Sigmoid colon (tissue), 7 donors: ENCODE results near the gene SPRY1. TPM values are rescaled to one million over a fixed set of nuclear protein-coding genes. Genes with fewer than 3 reads are reported as not detected.

ENCODE experiments used
- DNase-seq: peaks from one replicate; pipeline ENCODE4 v3.0.0-alpha.2; 2019
- H3K27ac ChIP-seq, 4 donors: fragments of 200-600 bp; sonication (generic); one replicate each; pipeline ENCODE4 v1.5.1; 2016 to 2019; ENCODE audit warnings: mild to moderate bottlenecking in 1 of 4
- H3K27me3 ChIP-seq, 3 donors: fragments of 200-600 bp; sonication (generic); one replicate each; pipeline ENCODE4 v1.5.1; 2019; ENCODE audit warnings: mild to moderate bottlenecking in 1 of 3
- H3K36me3 ChIP-seq, 4 donors: fragments of 200-600 bp; sonication (generic); one replicate each; pipeline ENCODE4 v1.5.1; 2016 to 2019
- H3K4me1 ChIP-seq, 4 donors: fragments of 200-600 bp; sonication (generic); one replicate each; pipeline ENCODE4 v1.5.1; 2017 to 2019
- H3K4me3 ChIP-seq, 4 donors: fragments of 200-600 bp; sonication (generic); one replicate each; pipeline ENCODE4 v1.5.1; 2017 to 2019; ENCODE audit warnings: mild to moderate bottlenecking in 2 of 4, moderate library complexity in 1 of 4
- H3K9me3 ChIP-seq, 4 donors: fragments of 200-600 bp in 3 of 4; sonication (generic) in 3 of 4; one replicate each; pipeline versions ENCODE4 v1.5.1 to v1.6.1; 2013 to 2019
- EP300 ChIP-seq, 4 donors: sonication (generic); formaldehyde crosslinking; IDR thresholded peaks; one replicate each; pipeline ENCODE4 v1.6.1; 2017; ENCODE audit warnings: antibody characterized with exemption in 4 of 4
- POLR2A ChIP-seq, 2 donors: fragments of 450-650 bp; IDR thresholded peaks; one replicate each; pipeline ENCODE4 v1.6.1; 2016; ENCODE audit warnings: antibody characterized with exemption in 2 of 2, mild to moderate bottlenecking in 2 of 2, moderate library complexity in 2 of 2
- POLR2AphosphoS5 ChIP-seq, 4 donors: sonication (generic); formaldehyde crosslinking; IDR thresholded peaks; one replicate each; pipeline ENCODE4 v1.6.1; 2017; ENCODE audit warnings: antibody characterized with exemption in 4 of 4
- WGBS, 2 donors: extraction: QIAGEN DNeasy Blood & Tissue Kit; methylation state at CpG; one replicate each; pipeline ENCODE4 v1.1.7; 2013; 5-methylcytosine and 5-hydroxymethylcytosine counted together
- intact Hi-C: fragments of 100-400 bp; cut with DNase I; formaldehyde crosslinking; loops from one replicate; pipeline ENCODE4 v1.15.1; 2023
- polyA plus RNA-seq, 3 donors: library from polyadenylated mRNA; stranded (reverse); fragments of 200-250 nt; gene quantifications; one replicate each; pipeline ENCODE4 v1.2.3, GENCODE V29; 2013
- total RNA-seq, 4 donors: library from RNA; depleted of rRNA; stranded (reverse); fragments of >200 nt; gene quantifications; one replicate each; pipeline ENCODE4 v1.1.0, GENCODE V29; 2016
- TF ChIP-seq, protein P1 (sequence below), 4 experiments: fragments of 450-650 bp in 3 of 4; fragments of 200-600 bp in 1 of 4; IDR thresholded peaks; one replicate each; pipeline ENCODE4 v1.5.1; 2016 to 2019; ENCODE audit warnings: antibody characterized with exemption in 4 of 4, mild to moderate bottlenecking in 3 of 4, moderate library complexity in 2 of 4
- donor health status: healthy with polysubstance abuse.
- donor health status: Bipolar disorder and iron deficiency.
- donor health status: healthy.

The SPRY1 gene
- total and polyA plus RNA-seq, 7 donors = 5.5 to 84.4 (median 37.6) TPM

DNA sequence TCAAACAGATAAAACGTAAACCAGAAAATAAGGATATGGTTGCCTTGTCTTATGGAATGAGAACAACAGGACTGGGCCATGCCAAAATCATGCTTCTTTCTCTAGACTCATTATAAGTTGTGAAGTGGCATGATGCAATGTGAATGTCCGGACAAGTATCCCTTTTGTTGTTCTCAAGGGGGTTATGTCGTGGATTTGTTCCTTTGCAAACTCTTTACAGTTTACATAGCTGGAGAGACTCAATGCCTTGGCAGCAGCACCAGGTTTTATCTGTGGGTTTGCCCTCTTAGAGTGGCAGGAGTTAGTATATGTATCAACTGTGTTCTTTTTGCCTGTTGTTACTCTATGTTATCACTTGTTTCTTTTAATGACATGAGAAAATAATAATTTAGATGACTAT lies 41.4 kb downstream of the SPRY1 start:
- H3K27ac ChIP-seq = no peak overlapping the region
- no peak for DNase-seq
- H3K27me3 ChIP-seq = no peaks in the 10 kb centered on the region
- no peaks in the 10 kb centered on the region for H3K4me1 ChIP-seq
- H3K9me3 ChIP-seq = no peaks in the 10 kb centered on the region
- WGBS, 2 donors = 61 to 70% methylated on average over 3 of the region's 3 CpGs
- H3K4me3 ChIP-seq = no peak overlapping the region
- H3K36me3 ChIP-seq = no peaks in the 10 kb centered on the region
- TF ChIP-seq POLR2AphosphoS5 (IDR thresholded peaks at IDR 0.05) (no peak), POLR2A (IDR thresholded peaks at IDR 0.05) (no peak), EP300 (IDR thresholded peaks at IDR 0.05) (no peak)
- TF ChIP-seq, protein P1, sequence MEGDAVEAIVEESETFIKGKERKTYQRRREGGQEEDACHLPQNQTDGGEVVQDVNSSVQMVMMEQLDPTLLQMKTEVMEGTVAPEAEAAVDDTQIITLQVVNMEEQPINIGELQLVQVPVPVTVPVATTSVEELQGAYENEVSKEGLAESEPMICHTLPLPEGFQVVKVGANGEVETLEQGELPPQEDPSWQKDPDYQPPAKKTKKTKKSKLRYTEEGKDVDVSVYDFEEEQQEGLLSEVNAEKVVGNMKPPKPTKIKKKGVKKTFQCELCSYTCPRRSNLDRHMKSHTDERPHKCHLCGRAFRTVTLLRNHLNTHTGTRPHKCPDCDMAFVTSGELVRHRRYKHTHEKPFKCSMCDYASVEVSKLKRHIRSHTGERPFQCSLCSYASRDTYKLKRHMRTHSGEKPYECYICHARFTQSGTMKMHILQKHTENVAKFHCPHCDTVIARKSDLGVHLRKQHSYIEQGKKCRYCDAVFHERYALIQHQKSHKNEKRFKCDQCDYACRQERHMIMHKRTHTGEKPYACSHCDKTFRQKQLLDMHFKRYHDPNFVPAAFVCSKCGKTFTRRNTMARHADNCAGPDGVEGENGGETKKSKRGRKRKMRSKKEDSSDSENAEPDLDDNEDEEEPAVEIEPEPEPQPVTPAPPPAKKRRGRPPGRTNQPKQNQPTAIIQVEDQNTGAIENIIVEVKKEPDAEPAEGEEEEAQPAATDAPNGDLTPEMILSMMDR (IDR thresholded peaks at IDR 0.05) = no peak
- intact Hi-C loops = no loop called here

DNA sequence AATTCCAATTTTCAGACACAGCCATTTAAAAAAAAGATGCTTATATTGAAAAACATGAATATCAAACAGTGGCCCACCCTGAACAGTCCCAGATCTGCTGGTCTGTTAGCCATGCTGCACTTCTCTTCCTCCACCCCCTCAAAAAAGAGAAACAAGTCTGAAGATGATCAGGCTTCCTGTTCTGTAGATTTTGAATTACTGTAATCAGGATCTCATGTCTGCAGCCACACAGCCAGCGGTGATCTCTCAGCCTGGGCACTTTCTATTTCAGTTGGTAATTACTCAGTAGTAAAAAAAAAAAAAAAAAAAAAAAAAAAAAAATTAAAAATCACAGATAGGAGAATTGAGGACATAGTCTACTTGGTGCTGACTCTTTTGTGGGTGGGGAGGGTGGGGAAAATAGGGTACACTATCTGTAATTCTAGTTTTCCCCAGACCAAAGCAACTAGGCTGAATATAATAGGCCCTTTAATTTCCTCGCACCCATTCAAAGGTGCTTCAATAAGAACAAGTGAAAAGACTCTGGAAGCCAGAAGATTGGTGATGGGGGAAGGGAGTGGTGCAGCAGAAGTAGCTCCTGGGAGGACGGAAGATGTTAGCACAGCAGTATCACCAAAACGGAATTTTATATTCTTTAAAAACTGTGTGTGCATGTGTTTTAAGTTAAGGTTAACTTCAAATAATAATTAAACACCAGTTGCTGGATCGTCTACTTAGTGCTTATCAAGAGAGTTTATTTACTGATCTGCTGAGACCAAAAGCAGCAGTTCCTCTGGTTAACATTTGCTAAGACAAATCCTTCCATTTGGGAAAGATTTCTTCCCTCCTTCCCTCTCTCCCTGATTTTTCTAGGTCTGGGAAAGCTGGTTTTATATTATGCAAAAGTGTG lies 47.0 kb downstream of the SPRY1 start:
- no peak for DNase-seq
- intact Hi-C loops = no loop called here
- TF ChIP-seq POLR2AphosphoS5 (IDR thresholded peaks at IDR 0.05) = no peak
- TF ChIP-seq, protein P1 (IDR thresholded peaks at IDR 0.05) = no peak
- TF ChIP-seq POLR2A (IDR thresholded peaks at IDR 0.05) = no peak
- no peak for TF ChIP-seq EP300 (IDR thresholded peaks at IDR 0.05)
- Histone ChIP-seq H3K36me3 (no peaks in the 10 kb centered on the region), H3K9me3 (no peaks in the 10 kb centered on the region), H3K27ac (peak overlapping the region in 2 of 4 donors; percentile 10 to 28), H3K4me3 (no peak overlapping the region), H3K27me3 (no peaks in the 10 kb centered on the region), H3K4me1 (no peaks in the 10 kb centered on the region)
- WGBS, 2 donors = 14 to 16% methylated on average over 5 of the region's 5 CpGs

DNA sequence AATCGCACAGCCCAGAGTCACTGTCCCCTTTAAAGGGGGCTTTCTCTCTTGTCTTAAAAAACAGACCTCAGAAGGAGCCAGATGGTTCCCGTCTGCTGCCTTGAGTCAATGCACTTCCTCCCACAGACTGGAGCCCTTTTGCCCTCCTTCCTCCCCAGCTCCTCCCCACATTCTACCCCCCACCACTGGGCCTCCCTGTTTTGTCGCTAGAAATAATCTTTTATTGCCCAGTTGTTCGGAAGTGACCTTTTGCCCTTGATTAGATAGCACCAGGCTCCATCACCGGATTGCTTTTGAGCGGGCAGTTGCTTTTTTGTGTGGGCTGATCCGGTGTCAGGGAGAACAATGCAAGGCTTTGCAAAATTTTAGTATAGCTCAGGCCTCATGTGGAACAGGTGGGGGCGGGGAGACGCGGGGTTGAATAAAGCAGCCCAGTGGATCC lies 47.7 kb downstream of the SPRY1 start:
- Histone ChIP-seq H3K27me3 (no peaks in the 10 kb centered on the region), H3K9me3 (no peaks in the 10 kb centered on the region), H3K27ac (peak overlapping the region in 2 of 4 donors; percentile 10 to 28), H3K36me3 (no peaks in the 10 kb centered on the region), H3K4me3 (no peak overlapping the region), H3K4me1 (no peaks in the 10 kb centered on the region)
- intact Hi-C loops = no loop called here
- DNase-seq = no peak
- TF ChIP-seq POLR2AphosphoS5 (IDR thresholded peaks at IDR 0.05) (no peak), POLR2A (IDR thresholded peaks at IDR 0.05) (no peak), EP300 (IDR thresholded peaks at IDR 0.05) (no peak)
- TF ChIP-seq, protein P1 (IDR thresholded peaks at IDR 0.05) = no peak
- WGBS, 2 donors = 7 to 12% methylated on average over 10 of the region's 10 CpGs

DNA sequence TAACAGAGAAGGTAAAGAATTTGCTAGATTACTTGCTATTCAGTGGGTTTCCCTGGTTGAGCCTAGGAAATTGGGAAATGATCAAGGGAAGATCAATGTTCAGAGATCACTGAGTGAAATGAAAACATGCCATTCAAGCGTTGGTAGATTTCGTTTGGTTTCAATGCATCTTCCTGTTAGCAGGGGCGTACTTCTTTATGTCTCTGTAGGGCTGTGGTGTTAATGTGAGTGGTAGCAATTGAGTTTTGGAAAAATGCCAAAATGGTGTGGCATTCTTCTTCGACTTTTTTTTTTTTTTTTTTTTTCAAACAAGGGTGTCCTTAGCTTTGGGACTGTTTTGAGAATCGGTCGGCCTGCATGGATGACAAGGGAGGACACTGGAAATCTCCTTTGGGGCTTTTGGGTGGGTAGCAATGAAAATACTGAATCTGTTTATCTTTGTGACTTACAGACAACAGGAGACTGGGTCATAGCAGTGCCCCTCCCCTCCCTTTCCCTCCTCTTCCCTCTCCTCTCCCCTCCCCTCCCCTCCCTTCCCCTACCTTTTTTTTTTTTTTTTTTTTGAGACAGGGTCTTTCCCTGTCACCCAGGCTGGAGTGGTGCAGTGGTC lies 50.4 kb downstream of the SPRY1 start:
- H3K27ac ChIP-seq = no peak overlapping the region
- WGBS, 2 donors = 41 to 56% methylated on average over 6 of the region's 6 CpGs
- no peaks in the 10 kb centered on the region for H3K27me3 ChIP-seq
- no peak for DNase-seq
- intact Hi-C loops = no loop called here
- no peaks in the 10 kb centered on the region for H3K4me1 ChIP-seq
- TF ChIP-seq POLR2AphosphoS5 (IDR thresholded peaks at IDR 0.05) (no peak), POLR2A (IDR thresholded peaks at IDR 0.05) (no peak), EP300 (IDR thresholded peaks at IDR 0.05) (no peak)
- TF ChIP-seq, protein P1 (IDR thresholded peaks at IDR 0.05) = no peak
- no peaks in the 10 kb centered on the region for H3K36me3 ChIP-seq
- no peaks in the 10 kb centered on the region for H3K9me3 ChIP-seq
- no peak overlapping the region for H3K4me3 ChIP-seq
